ENCODE measurements around the gene ALS2.

The ALS2 gene

GRCh38 chr2:201790291-201790690 is 9.6 kb upstream of the ALS2 start:
- H3K27me3 ChIP-seq (ENCODE audit: insufficient read depth, insufficient read length) = no peaks in the 10 kb centered on the region
- no peaks in the 10 kb centered on the region for H3K4me1 ChIP-seq (ENCODE audit: insufficient read depth, insufficient read length)
- no peaks in the 10 kb centered on the region for H3K36me3 ChIP-seq (ENCODE audit: insufficient read depth, insufficient read length, low read length)
- no peak overlapping the region for H3K4me3 ChIP-seq (ENCODE audit: insufficient read length, low read depth)
- DNase-seq (ENCODE audit: low read depth, low spot score) = no peak
- H3K9me3 ChIP-seq (ENCODE audit: insufficient read depth, low read length) = no peaks in the 10 kb centered on the region
- H3K9ac ChIP-seq (ENCODE audit: insufficient read length, low read depth) = no peak overlapping the region
- TF ChIP-seq SUZ12 (IDR thresholded peaks at IDR 0.05; ENCODE audit: extremely low read depth, insufficient read depth, insufficient read length) (no peak), YY1 (IDR thresholded peaks at IDR 0.05; ENCODE audit: insufficient read depth, insufficient read length) (no peak), ZNF274 (IDR thresholded peaks at IDR 0.05; ENCODE audit: low read depth, low read length) (no peak)

DNA sequence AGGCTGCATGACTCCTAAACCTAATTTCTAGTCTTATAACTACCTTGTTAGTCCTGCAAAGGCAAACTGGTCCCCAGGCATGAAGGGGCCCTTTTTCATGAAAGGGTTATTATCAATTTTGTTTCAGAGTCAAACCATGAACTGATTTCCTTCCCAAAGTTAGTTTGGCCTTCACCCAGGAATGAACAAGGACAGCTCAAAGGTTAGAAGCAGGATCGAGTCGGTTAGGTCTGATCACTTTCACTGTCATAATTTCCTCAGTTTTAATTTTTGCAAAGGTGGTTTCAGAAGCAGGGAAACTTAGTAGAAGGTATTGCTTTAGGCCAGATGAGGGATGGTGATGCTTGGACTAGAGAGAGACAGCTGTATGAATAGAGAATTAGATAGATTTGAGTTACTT is 8.7 kb upstream of the ALS2 start:
- DNase-seq (ENCODE audit: low read depth, low spot score) = no peak
- Histone ChIP-seq H3K9me3 (ENCODE audit: insufficient read depth, low read length) (no peaks in the 10 kb centered on the region), H3K27me3 (ENCODE audit: insufficient read depth, insufficient read length) (no peaks in the 10 kb centered on the region), H3K4me3 (ENCODE audit: insufficient read length, low read depth) (no peak overlapping the region), H3K9ac (ENCODE audit: insufficient read length, low read depth) (no peak overlapping the region), H3K36me3 (ENCODE audit: insufficient read depth, insufficient read length, low read length) (no peaks in the 10 kb centered on the region), H3K4me1 (ENCODE audit: insufficient read depth, insufficient read length) (no peaks in the 10 kb centered on the region)
- TF ChIP-seq SUZ12 (IDR thresholded peaks at IDR 0.05; ENCODE audit: extremely low read depth, insufficient read depth, insufficient read length) = no peak
- no peak for TF ChIP-seq YY1 (IDR thresholded peaks at IDR 0.05; ENCODE audit: insufficient read depth, insufficient read length)

GRCh38 chr2:201788371-201788770 is 7.6 kb upstream of the ALS2 start:
- Histone ChIP-seq H3K36me3 (ENCODE audit: insufficient read depth, insufficient read length, low read length) (no peaks in the 10 kb centered on the region), H3K9me3 (ENCODE audit: insufficient read depth, low read length) (no peaks in the 10 kb centered on the region), H3K4me1 (ENCODE audit: insufficient read depth, insufficient read length) (no peaks in the 10 kb centered on the region), H3K4me3 (ENCODE audit: insufficient read length, low read depth) (no peak overlapping the region), H3K27me3 (ENCODE audit: insufficient read depth, insufficient read length) (no peaks in the 10 kb centered on the region), H3K9ac (ENCODE audit: insufficient read length, low read depth) (no peak overlapping the region)
- no peak for DNase-seq (ENCODE audit: low read depth, low spot score)
- no peak for TF ChIP-seq ZNF274 (IDR thresholded peaks at IDR 0.05; ENCODE audit: low read depth, low read length)
- no peak for TF ChIP-seq SUZ12 (IDR thresholded peaks at IDR 0.05; ENCODE audit: extremely low read depth, insufficient read depth, insufficient read length)
- no peak for TF ChIP-seq YY1 (IDR thresholded peaks at IDR 0.05; ENCODE audit: insufficient read depth, insufficient read length)

GRCh38 chr2:201786471-201786870 is 5.7 kb upstream of the ALS2 start:
- no peak for TF ChIP-seq YY1 (IDR thresholded peaks at IDR 0.05; ENCODE audit: insufficient read depth, insufficient read length)
- no peak for TF ChIP-seq ZNF274 (IDR thresholded peaks at IDR 0.05; ENCODE audit: low read depth, low read length)
- no peak for TF ChIP-seq SUZ12 (IDR thresholded peaks at IDR 0.05; ENCODE audit: extremely low read depth, insufficient read depth, insufficient read length)
- DNase-seq (ENCODE audit: low read depth, low spot score) = no peak

DNA sequence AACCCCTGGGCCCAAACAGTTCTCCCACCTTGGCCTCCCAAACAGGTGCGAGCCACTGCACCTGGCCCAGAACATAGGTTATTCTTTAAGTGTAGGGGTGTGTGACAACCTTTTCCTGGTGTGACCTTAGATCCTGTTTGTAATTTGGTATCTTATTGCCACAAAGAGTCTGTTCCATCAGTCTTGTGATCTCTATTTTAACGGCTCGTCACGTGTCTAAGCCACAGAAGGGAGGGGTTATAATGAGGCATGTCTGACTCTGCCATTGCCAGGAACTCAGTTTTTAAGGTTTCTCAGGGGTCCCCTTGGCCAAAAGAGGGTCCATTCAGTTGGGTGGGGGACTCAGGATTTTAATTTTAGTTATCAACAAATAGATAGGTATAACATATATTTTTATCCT is 4.4 kb upstream of the ALS2 start:
- H3K27me3 ChIP-seq (ENCODE audit: insufficient read depth, insufficient read length) = no peaks in the 10 kb centered on the region

More at GRCh38 chr2:201786471-201786870, 5.7 kb upstream of the ALS2 start:
- Histone ChIP-seq H3K9ac (ENCODE audit: insufficient read length, low read depth) (no peak overlapping the region), H3K27me3 (ENCODE audit: insufficient read depth, insufficient read length) (no peaks in the 10 kb centered on the region), H3K9me3 (ENCODE audit: insufficient read depth, low read length) (no peaks in the 10 kb centered on the region), H3K4me1 (ENCODE audit: insufficient read depth, insufficient read length) (no peaks in the 10 kb centered on the region), H3K36me3 (ENCODE audit: insufficient read depth, insufficient read length, low read length) (no peaks in the 10 kb centered on the region), H3K4me3 (ENCODE audit: insufficient read length, low read depth) (no peak overlapping the region)

GRCh38 chr2:201784563-201784962 is 3.8 kb upstream of the ALS2 start:
- Histone ChIP-seq H3K4me3 (ENCODE audit: insufficient read length, low read depth) (no peak overlapping the region), H3K27me3 (ENCODE audit: insufficient read depth, insufficient read length) (no peaks in the 10 kb centered on the region), H3K9ac (ENCODE audit: insufficient read length, low read depth) (no peak overlapping the region), H3K4me1 (ENCODE audit: insufficient read depth, insufficient read length) (no peaks in the 10 kb centered on the region), H3K9me3 (ENCODE audit: insufficient read depth, low read length) (no peaks in the 10 kb centered on the region), H3K36me3 (ENCODE audit: insufficient read depth, insufficient read length, low read length) (no peaks in the 10 kb centered on the region)
- TF ChIP-seq ZNF274 (IDR thresholded peaks at IDR 0.05; ENCODE audit: low read depth, low read length) (no peak), YY1 (IDR thresholded peaks at IDR 0.05; ENCODE audit: insufficient read depth, insufficient read length) (no peak), SUZ12 (IDR thresholded peaks at IDR 0.05; ENCODE audit: extremely low read depth, insufficient read depth, insufficient read length) (no peak)
- DNase-seq (ENCODE audit: low read depth, low spot score) = no peak

More for the DNA sequence above, 4.4 kb upstream of the ALS2 start:
- Histone ChIP-seq H3K9me3 (ENCODE audit: insufficient read depth, low read length) (no peaks in the 10 kb centered on the region), H3K9ac (ENCODE audit: insufficient read length, low read depth) (no peak overlapping the region), H3K4me3 (ENCODE audit: insufficient read length, low read depth) (no peak overlapping the region), H3K4me1 (ENCODE audit: insufficient read depth, insufficient read length) (no peaks in the 10 kb centered on the region), H3K36me3 (ENCODE audit: insufficient read depth, insufficient read length, low read length) (no peaks in the 10 kb centered on the region)
- no peak for TF ChIP-seq SUZ12 (IDR thresholded peaks at IDR 0.05; ENCODE audit: extremely low read depth, insufficient read depth, insufficient read length)
- no peak for TF ChIP-seq ZNF274 (IDR thresholded peaks at IDR 0.05; ENCODE audit: low read depth, low read length)
- TF ChIP-seq YY1 (IDR thresholded peaks at IDR 0.05; ENCODE audit: insufficient read depth, insufficient read length) = no peak
- no peak for DNase-seq (ENCODE audit: low read depth, low spot score)

GRCh38 chr2:201781557-201782051 is 871 bp upstream of the ALS2 start:
- Histone ChIP-seq H3K4me3 (ENCODE audit: insufficient read length, low read depth) (peak overlapping the region; percentile 90), H3K36me3 (ENCODE audit: insufficient read depth, insufficient read length, low read length) (no peaks in the 10 kb centered on the region), H3K9me3 (ENCODE audit: insufficient read depth, low read length) (no peaks in the 10 kb centered on the region), H3K9ac (ENCODE audit: insufficient read length, low read depth) (peak overlapping the region; percentile 73), H3K4me1 (ENCODE audit: insufficient read depth, insufficient read length) (no peaks in the 10 kb centered on the region), H3K27me3 (ENCODE audit: insufficient read depth, insufficient read length) (no peaks in the 10 kb centered on the region)
- DNase-seq (ENCODE audit: low read depth, low spot score) = no peak
- no peak for TF ChIP-seq ZNF274 (IDR thresholded peaks at IDR 0.05; ENCODE audit: low read depth, low read length)
- no peak for TF ChIP-seq SUZ12 (IDR thresholded peaks at IDR 0.05; ENCODE audit: extremely low read depth, insufficient read depth, insufficient read length)
- no peak for TF ChIP-seq YY1 (IDR thresholded peaks at IDR 0.05; ENCODE audit: insufficient read depth, insufficient read length)

Measured in NT2/D1 (cell line).